ENCODE data around the gene CDKN1B.

DNA sequence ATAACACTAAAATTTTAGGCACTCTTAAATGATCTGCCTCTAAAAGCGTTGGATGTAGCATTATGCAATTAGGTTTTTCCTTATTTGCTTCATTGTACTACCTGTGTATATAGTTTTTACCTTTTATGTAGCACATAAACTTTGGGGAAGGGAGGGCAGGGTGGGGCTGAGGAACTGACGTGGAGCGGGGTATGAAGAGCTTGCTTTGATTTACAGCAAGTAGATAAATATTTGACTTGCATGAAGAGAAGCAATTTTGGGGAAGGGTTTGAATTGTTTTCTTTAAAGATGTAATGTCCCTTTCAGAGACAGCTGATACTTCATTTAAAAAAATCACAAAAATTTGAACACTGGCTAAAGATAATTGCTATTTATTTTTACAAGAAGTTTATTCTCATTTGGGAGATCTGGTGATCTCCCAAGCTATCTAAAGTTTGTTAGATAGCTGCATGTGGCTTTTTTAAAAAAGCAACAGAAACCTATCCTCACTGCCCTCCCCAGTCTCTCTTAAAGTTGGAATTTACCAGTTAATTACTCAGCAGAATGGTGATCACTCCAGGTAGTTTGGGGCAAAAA is 4.1 kb downstream of the CDKN1B start:
- TF ChIP-seq, protein P1, sequence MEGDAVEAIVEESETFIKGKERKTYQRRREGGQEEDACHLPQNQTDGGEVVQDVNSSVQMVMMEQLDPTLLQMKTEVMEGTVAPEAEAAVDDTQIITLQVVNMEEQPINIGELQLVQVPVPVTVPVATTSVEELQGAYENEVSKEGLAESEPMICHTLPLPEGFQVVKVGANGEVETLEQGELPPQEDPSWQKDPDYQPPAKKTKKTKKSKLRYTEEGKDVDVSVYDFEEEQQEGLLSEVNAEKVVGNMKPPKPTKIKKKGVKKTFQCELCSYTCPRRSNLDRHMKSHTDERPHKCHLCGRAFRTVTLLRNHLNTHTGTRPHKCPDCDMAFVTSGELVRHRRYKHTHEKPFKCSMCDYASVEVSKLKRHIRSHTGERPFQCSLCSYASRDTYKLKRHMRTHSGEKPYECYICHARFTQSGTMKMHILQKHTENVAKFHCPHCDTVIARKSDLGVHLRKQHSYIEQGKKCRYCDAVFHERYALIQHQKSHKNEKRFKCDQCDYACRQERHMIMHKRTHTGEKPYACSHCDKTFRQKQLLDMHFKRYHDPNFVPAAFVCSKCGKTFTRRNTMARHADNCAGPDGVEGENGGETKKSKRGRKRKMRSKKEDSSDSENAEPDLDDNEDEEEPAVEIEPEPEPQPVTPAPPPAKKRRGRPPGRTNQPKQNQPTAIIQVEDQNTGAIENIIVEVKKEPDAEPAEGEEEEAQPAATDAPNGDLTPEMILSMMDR (IDR thresholded peaks at IDR 0.05) = no peak
- no peak for TF ChIP-seq POLR2AphosphoS5 (IDR thresholded peaks at IDR 0.05)
- TF ChIP-seq POLR2A (IDR thresholded peaks at IDR 0.05) = no peak

Measured in breast epithelium (tissue), 3 donors.